ENCODE measurements around the gene FBXO34.
"Not testable (repeated sequence)": the region's sequence is repeated elsewhere in the genome, so short reads cannot be mapped to it uniquely, and the experiment has no call there.

FBXO34 gene

GRCh38 chr14:55381040-55381439, 109.8 kb downstream of the FBXO34 start:
- no peak for DNase-seq (ENCODE audit: low read depth, low spot score)
- in situ Hi-C loops (cut with HindIII; ENCODE audit: low sequenced_read_pairs), result no loop called here
- no peak for TF ChIP-seq CTCF (IDR thresholded peaks at IDR 0.05; ENCODE audit: low read depth, low read length)
- no peak overlapping the region for H3K4me3 ChIP-seq (ENCODE audit: low read depth, low read length)

- no peak overlapping the region for H3K4me3 ChIP-seq (ENCODE audit: low read depth, low read length)
- in situ Hi-C loops (cut with HindIII; ENCODE audit: low sequenced_read_pairs), result no loop called here
- TF ChIP-seq CTCF (IDR thresholded peaks at IDR 0.05; ENCODE audit: low read depth, low read length), result no peak
- DNase-seq (ENCODE audit: low read depth, low spot score), result no peak
Observed at GRCh38 chr14:55381561-55381960, 110.3 kb downstream of the FBXO34 start.

DNA sequence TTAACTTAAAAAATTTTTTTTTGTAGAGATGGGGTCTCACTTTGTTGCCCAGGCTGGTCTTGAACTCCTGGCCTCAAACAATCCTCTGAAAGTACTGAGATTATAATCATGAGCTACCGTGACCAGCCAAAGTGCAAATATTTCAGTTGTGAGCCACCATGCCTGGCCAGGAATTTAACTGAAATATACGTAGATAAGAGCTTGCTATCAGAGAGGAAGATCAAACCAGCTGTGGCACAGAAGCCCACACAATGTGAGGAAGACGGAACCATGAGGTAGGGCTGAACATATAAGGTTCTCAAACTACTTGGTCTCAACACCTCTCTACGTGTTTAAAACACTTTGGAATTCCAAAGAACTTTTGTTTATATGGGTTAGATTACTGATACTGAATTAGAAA, 111.3 kb downstream of the FBXO34 start:
- H3K4me3 ChIP-seq (ENCODE audit: low read depth, low read length), result no peak overlapping the region
- in situ Hi-C loops (cut with HindIII; ENCODE audit: low sequenced_read_pairs), result no loop called here
- DNase-seq (ENCODE audit: low read depth, low spot score), result no peak
- no peak for TF ChIP-seq CTCF (IDR thresholded peaks at IDR 0.05; ENCODE audit: low read depth, low read length)

- in situ Hi-C loops (cut with HindIII; ENCODE audit: low sequenced_read_pairs); H3K4me3 ChIP-seq (ENCODE audit: low read depth, low read length): not testable (repeated sequence)
- DNase-seq (ENCODE audit: low read depth, low spot score), result peak; percentile 31
Observed at GRCh38 chr14:55383056-55383466, 111.8 kb downstream of the FBXO34 start.

DNA sequence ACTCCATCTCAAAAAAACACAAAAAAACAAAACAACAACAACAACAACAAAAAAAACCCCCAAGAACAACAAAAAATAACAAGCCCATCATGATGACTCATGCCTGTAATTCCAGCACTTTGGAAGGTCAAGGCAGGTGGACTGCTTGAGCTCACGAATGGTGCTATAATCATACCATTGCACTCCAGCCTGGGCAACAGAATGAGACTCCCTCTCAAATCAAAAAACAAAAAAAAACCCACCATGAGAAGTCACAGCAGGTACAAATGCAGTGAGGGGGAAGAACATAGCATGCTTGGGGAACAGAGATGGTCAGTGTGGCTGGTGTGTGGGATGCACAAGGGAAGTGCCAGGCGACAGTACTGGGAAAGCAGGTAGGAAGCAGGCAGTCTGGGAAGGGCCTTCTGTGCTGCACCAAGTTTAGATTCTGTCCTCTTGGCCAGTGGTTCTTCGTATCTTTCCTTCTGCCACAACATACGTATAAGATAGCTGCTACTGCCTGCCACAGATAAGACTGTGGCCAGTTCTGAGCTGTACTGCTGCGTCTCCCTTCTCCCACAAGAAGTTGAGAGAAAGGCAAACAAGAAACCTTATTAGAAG, 112.4 kb downstream of the FBXO34 start:
- no peak overlapping the region for H3K4me3 ChIP-seq (ENCODE audit: low read depth, low read length)
- no peak for TF ChIP-seq CTCF (IDR thresholded peaks at IDR 0.05; ENCODE audit: low read depth, low read length)
- in situ Hi-C loops (cut with HindIII; ENCODE audit: low sequenced_read_pairs), result no loop called here
- no peak for DNase-seq (ENCODE audit: low read depth, low spot score)

GRCh38 chr14:55384536-55384935, 113.3 kb downstream of the FBXO34 start:
- no peak for TF ChIP-seq CTCF (IDR thresholded peaks at IDR 0.05; ENCODE audit: low read depth, low read length)
- in situ Hi-C loops (cut with HindIII; ENCODE audit: low sequenced_read_pairs), result no loop called here
- no peak for DNase-seq (ENCODE audit: low read depth, low spot score)
- no peak overlapping the region for H3K4me3 ChIP-seq (ENCODE audit: low read depth, low read length)

- in situ Hi-C loops (cut with HindIII; ENCODE audit: low sequenced_read_pairs), result no loop called here
- H3K4me3 ChIP-seq (ENCODE audit: low read depth, low read length), result no peak overlapping the region
- no peak for DNase-seq (ENCODE audit: low read depth, low spot score)
- TF ChIP-seq CTCF (IDR thresholded peaks at IDR 0.05; ENCODE audit: low read depth, low read length), result no peak
Observed at GRCh38 chr14:55386037-55386808, 115.0 kb downstream of the FBXO34 start.
